Adipose tissue (tissue), 3 donors: Measurements from ENCODE around the gene RPUSD3. TPM values are rescaled to one million over a fixed set of nuclear protein-coding genes. Genes with fewer than 3 reads are reported as not detected.

Source experiments
- H3K27ac ChIP-seq: one replicate; pipeline ENCODE4 v1.5.1; 2013; ENCODE audit warnings: low read depth, low read length
- WGBS, 3 donors: extraction: QIAGEN DNeasy Blood & Tissue Kit; methylation state at CpG; one replicate each; pipeline ENCODE4 v1.1.7; 2013; 5-methylcytosine and 5-hydroxymethylcytosine counted together
- polyA plus RNA-seq, 3 donors: library from polyadenylated mRNA; stranded (reverse); fragments of 200-250 nt; gene quantifications; one replicate each; pipeline ENCODE4 v1.2.3, GENCODE V29; 2013
- donor health status: healthy with polysubstance abuse.
- donor health status: Bipolar disorder and iron deficiency.
- donor health status: healthy.

RPUSD3 gene
- polyA plus RNA-seq, 3 donors = 20.7 to 27.8 (median 25.6) TPM

DNA sequence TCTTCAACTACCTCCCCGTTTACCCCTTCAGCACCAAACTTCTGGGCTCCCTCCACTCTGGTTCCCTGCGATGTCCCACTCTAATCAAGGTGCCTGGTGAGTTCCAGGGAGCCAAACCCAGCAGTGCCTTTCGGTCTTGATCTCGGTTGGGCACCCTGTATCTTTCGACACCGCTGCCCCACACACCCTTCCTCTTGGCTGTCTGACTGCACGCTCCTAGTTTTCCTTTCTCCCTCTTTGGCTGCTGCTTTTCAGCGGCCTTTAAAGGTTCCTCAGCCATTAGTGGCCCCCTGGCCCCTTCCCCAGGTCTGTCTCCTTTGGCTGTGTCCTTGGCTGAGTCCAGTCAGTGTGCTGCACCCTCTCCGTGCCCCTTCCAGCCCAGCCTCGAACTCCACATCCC is 33.0 kb downstream of the RPUSD3 start:
- 46 to 72% (median 62%) methylated on average over 10 of the region's 10 CpGs for WGBS, 3 donors
- H3K27ac ChIP-seq = no peak overlapping the region

DNA sequence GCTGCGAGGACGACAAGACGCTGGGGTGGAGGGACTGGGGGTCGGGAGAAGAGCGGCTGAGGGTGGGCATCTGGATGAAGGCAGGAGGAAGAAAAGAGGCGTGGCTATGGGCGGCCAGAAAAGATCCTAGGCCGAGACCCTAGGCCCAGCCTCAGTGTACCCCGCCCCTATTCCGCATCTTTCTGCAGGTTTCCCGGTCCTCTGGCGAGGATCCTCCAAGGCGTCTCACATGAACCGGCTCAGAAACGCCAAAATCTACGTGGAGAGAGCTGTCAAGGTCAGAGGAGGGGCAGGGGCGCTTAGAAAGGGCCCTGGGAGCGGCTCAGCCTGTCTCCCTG is 33.4 kb downstream of the RPUSD3 start:
- 3 to 9% (median 9%) methylated on average over 18 of the region's 18 CpGs for WGBS, 3 donors

DNA sequence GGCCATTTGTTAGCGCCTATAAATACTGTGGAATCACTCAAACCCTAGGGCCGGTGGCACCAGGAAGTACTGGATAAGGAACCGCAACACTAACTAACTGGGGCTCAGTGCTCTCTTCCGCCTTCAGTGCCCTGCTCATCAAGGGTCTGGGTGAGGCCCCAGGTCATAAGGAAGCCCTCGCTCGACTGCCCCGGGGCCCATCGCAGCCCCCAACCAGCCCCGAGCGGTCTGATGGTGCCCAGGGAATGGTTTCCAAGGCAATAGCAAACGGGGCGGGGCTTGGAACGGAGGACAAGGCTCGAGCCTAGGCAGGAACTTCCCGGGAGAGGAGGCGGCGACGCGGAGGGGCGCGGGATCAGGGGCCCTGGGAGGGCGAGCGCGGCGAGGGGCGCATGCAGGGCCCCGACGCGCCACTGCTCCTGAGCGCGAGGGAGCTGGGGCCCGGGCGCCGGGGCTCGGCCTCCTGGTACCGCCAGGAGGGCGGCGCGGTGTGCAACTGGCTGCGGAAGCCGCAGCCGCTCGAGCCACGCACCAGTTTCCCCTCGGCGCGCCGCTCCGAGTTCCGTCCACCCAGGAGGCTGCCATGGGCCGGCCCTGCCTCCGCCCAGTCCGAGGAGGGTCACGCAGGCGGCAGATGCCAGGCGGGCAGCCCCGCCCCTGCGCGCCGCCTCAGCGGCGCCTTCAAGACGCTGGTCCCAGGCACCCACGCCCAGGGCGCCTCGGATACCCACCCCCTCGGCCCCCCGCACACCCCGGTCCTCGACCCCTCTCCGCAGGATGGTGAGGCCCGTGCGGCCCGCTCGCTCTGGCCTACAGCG is 34.0 kb downstream of the RPUSD3 start, which contains the start of gene TTLL3:
TTLL3 (plus strand) TSS at position 648 of the 818 bp plus-strand sequence. CDS start 400 bp downstream, outside the sequence.
- 0 to 1% (median 0%) methylated on average over 34 to 76 of the region's 76 CpGs for WGBS, 3 donors
- peak within 1 kb of the TSS; percentile 84 for H3K27ac ChIP-seq

More for the DNA sequence above, 33.4 kb downstream of the RPUSD3 start:
- H3K27ac ChIP-seq = no peak overlapping the region

DNA sequence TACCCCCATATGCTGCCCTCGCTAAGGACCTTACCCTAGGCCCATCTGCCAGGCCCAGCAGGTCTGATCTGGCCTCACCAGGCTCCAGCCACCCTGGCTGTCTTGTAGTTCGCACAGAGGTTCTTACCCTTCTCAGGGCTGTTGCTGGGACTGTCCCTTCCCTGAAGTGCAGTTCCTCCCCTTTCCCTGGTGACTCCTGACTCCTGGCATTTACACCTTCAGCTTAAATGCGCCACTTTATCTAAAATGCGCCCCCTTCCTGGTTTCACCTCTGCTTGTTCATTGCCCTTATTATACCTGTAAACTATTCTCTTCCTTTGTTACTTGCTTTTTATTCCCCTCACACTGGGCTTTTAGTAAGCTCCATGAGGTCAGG is 34.6 kb downstream of the RPUSD3 start:
- H3K27ac ChIP-seq = peak overlapping the region; percentile 84
- 78 to 86% (median 84%) methylated on average over 4 of the region's 4 CpGs for WGBS, 3 donors

DNA sequence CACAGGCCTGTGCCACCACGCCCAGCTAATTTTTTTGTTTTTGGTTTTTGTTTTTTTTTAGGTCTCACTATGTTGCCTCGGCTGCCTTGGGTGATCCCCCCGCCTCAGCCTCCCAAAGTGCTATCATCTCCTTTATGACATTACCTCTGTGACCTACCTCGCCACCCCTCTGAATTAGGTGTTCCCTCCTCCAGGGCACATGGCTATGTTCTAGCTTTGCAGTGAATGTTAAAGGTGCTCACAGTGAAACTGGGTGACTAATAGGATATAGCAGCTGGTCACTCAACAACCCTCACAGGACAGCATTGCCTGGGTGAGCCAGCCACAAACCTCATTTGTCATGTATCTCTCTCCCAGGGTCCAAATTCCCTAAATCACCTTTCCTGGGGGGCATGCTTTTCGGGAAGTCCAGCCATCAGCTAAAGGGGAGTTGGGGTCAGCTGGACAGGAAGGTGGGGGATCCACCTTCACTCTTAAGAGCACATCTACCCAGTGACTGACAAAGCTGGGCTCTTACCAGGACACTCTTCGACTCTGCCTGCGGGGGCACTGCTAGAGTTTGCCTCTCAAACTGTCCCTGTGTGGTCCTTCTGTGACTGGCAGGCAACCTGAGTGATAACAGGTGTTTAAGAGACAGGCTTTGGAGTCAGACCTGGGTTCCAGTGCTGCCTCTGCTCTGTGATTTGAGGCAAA is 35.3 kb downstream of the RPUSD3 start:
- H3K27ac ChIP-seq = no peak overlapping the region
- 62 to 71% (median 69%) methylated on average over 7 of the region's 7 CpGs for WGBS, 3 donors

DNA sequence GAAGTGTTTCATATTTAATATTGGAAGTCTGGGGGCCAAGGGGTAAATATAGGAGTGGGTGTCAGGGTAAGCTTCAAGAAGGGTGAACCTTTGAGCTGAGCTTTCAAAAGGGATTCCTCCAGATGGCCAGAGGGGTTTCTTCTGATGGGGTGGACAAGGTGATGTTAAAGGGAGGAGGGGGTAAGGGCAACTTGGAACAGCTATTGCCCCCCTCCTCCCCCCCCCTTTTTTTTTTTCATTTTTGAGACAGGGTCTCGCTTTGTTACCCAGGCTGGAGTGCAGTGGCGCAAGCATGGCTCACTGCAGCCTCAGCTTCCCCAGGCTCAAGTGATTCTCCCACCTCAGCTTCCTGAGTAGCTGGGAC is 35.8 kb downstream of the RPUSD3 start:
- WGBS, 3 donors = 83 to 100% (median 93%) methylated on average over 2 of the region's 2 CpGs
- H3K27ac ChIP-seq = no peak overlapping the region

DNA sequence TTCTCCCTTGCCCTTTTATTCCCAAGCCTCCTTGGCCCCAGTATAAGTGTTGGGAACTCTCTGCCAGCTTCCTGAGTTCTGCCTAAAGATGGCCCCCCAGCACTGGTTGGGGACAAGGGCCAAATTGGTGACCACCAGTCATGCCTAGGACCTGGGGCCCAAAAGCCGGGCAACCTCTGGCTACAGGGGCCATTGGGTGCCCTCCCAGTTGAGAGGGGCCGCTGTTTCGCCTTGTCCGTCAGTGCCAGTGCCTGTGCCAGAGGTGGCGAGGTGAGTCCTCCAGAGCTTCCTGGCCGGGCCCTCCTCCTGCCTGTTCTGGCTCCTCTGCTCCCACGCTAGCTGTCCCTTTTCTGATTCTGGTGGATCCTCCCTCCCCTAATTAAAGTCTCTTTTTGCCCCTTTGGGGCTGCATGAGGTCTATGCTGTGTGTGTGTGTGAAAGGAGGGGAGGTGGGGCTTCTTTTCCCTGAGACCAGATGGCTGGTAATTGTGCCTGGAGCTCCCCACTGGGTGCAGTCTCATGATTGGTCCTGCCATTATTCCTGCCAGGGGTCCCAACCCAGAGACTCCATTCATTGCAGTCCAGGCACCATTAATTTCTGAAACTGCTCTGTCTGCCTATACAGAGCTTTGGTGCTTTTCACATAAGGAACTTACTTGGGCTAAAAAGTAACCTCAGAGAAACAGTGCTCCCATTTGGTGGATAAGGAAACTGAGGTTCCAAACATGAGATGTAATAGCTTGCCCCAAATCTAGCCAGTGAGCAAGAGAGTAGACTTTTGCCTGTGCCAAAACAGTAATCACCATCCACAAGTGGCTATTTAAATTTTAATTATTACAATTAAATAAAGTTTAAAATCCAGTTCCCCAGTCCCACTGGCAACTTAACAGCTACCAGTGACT is 36.9 kb downstream of the RPUSD3 start:
- no peak overlapping the region for H3K27ac ChIP-seq
- 90 to 94% (median 92%) methylated on average over 7 of the region's 7 CpGs for WGBS, 3 donors

DNA sequence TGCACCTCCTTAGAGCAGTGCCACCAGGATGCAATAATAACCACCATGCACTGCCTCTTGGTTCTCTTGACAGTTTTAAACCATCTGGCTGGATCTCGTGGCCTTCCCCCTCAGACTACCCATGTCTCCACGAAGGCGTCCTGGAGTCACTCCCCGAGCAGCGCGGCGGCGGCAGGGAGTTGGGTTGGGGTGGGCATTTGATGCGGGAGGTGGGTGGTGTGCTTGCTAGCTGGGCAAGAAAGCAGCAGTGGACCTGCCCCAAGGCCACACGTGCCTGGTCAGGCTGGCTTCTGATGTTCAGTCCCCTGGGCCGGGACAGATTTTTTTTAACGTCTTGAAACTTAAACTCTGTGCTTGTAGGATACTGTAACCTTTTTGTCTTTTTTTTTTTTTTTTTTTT is 37.7 kb downstream of the RPUSD3 start:
- WGBS, 3 donors = 84 to 94% (median 87%) methylated on average over 12 of the region's 12 CpGs

DNA sequence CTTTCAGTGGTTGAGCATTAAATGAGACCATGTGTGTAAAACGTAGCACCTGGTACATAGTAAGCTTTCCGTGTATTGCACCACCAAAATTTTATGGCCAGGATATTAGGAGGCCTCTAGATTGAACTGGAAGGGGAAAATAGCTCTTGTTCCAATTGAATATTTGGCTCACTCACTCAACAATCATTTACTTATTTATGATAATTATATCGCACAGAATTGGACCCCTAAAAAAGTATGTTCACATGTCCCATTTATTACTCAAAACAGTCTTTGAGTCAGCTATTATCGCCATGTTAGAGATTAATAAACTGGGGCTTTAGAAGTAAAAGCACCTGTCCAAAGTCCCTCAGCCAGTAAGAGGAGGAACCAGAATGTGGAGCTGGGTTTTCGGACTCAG is 38.8 kb downstream of the RPUSD3 start:
- no peak overlapping the region for H3K27ac ChIP-seq
- WGBS, 3 donors = 87 to 93% (median 91%) methylated on average over 5 of the region's 5 CpGs

More for the DNA sequence above, 37.7 kb downstream of the RPUSD3 start:
- H3K27ac ChIP-seq = no peak overlapping the region

DNA sequence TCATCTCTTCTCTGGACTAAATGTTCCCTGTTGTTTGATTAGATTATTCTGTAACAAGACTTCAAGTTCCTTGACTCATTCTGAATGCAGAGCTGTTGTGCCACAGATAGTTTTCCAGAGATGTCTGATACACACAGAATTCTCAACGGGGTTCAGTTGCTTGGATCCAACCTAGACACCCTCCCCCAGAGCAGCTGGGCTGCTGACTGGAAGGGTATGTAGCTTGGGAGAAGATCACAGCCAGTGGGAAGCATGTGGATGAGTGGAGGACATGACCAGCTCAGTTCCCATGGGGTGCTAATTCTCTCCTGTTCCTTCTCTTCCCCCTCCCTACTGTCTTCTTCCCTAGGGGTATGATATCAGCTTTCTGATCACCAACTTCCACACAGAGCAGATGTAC is 40.3 kb downstream of the RPUSD3 start:
- WGBS, 3 donors = 82 to 95% (median 87%) methylated on average over 1 of the region's 1 CpG
- H3K27ac ChIP-seq = no peak overlapping the region

DNA sequence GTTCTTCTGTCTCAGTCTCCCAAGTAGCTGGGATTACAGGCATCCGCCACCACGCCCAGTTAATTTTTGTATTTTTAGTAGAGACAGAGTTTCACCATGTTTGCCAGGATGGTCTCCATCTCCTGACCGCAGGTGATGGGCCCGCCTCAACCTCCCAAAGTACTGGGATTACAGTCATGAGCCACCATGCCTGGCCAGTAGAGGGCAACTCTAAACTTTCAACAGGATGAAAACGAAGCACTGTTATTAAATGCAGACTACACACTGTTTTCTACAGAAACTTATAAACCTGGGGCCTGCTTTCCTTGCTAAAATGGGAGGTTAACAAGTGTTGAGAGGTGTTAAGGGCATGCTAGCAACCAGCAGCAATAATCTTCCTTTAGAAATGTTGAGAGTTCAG is 43.3 kb downstream of the RPUSD3 start:
- no peak overlapping the region for H3K27ac ChIP-seq
- WGBS, 3 donors = 83 to 90% (median 87%) methylated on average over 5 of the region's 5 CpGs

DNA sequence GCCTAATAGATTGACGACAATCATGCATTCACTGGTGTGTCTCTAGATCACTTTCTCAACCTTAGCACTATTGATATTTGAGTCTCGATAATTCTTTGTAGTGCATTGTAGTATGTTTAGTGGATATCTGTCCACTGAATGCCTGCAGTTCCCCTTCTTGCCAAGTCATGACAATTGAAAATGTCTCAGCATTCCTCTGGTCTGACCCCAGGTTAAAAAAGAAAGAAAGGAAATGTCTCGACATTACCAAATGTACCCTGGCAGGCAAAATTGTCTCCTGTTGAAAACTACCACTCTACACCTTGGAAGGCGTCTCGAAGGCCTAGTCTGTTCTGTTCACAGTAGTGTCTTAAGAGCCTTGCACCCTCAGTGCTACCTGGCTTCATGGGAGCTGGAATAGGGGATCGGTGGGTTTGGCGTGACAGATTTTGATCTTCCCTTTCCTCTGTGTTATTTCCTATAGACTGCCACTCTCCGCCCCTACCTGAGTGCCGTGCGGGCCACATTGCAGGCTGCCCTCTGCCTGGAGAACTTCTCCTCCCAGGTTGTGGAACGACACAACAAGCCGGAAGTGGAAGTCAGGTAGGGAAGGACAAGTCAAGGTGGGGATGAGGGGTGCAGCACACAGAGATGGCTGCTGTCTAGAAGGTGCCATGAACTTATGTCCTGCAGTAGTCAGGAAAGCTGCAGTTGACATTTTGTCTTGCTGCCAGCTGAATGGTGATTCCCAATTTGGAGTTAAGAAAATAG is 46.4 kb downstream of the RPUSD3 start:
- H3K27ac ChIP-seq = no peak overlapping the region
- 90 to 91% (median 90%) methylated on average over 12 of the region's 12 CpGs for WGBS, 3 donors

DNA sequence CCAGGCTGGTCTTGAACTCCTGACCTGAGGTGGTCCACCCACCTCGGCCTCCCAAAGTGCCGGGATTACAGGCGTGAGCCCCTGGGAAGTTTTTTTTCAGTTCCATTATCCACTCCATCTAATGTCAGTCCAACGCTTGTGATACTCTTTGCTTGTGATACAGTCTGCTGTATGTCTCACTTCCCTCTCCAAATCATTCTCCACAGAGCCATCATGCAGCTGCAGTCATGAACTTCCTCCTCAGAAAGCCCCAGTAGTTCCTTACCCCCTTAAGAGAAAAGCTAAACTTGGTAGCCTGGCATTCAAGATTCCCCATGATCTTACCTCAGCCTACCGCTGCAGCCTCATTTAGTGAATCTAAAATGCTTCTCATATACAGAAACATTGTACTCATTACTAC is 48.6 kb downstream of the RPUSD3 start:
- 72 to 84% (median 81%) methylated on average over 5 of the region's 5 CpGs for WGBS, 3 donors

DNA sequence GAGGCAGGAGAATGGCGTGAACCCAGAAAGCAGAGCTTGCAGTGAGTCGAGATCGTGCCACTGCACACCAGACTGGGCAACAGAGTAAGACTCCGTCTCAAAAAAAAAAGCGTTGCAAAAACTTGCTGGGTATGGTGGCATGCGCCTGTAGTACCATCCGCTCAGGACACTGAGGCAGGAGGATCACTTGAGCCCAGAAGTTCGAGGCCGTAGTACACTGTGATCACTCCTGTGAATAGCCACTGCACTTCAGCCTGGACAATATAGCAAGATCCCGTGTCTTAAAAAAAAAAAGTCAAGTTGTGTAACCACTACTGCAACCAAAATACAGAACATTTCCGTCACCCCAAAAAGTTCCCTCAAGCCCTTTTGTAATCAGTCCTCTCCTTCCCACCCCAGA is 49.4 kb downstream of the RPUSD3 start:
- 90 to 94% (median 91%) methylated on average over 11 of the region's 11 CpGs for WGBS, 3 donors
- no peak overlapping the region for H3K27ac ChIP-seq

More for the DNA sequence above, 48.6 kb downstream of the RPUSD3 start:
- no peak overlapping the region for H3K27ac ChIP-seq

DNA sequence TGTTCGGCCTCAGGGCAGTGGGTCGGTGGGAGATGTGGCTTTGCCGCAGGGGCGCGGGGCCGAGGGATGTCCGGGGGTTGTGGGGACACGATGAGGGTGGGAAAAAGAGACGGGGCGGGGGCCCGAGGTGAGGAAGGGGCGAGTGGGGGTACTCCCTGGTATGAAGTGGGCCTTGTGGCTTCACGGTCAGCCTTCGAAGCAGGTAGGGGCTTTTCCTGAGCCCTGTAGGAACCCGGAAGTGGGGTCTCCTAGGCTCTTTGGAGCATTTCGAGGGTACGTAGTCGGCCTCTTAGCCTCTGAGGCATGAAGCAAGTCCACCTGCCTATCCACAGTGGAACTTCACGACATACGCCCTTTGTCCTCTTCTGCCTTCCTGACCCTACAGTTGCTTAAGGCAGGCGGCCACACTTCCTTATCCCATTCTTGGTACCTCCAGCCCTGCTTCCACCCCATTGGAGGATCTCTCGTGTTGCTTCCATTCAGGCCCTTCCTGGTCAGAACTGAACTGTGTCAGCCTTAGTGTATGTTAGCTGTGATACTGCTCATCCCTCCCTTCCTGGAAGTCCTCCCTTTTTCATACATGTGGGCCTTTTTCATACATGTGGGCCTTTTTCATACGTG is 50.5 kb downstream of the RPUSD3 start:
- peak overlapping the region; percentile 91 for H3K27ac ChIP-seq
- 1% methylated on average over 21 to 23 of the region's 23 CpGs for WGBS, 3 donors

DNA sequence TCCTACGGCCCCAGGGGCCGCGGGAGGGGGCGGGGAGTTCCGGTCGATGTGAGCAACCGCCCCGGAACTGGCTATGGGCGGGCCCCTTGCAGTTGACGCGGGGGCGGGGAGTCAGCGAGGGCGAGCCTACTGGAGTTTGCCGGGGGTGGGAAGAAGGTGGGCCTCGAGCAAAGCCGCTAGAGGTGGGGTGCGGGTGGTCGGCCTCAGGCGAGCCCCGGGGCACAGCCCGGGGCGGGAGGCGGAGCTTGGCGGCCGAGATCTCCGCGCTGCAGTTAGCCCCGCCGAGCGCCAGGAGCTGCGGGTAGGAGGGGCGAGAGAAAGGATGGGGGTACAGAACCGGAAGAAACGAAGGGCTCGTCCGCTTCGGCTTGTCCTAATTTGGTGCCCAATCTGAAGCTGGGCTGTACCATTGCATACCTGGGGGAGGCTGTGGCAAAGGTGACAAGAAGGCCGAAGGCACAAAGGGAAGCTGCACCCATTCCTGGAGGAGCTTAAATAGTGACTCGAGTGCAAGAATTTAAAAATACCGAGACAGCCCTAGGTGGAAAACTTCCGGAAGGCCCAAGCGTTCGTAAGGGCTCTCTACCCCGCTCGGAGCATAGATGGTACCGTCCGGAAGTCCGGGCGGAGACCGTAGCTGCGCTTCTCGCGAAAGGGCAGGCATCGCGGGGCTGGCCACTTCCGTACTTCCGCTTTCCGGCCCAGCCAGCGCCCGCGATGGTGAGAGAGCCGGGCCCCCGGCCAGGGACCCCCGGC is 51.2 kb downstream of the RPUSD3 start, which contains the start of the genes ARPC4 and TADA3:
ARPC4 (plus strand) TSS at position 678 of the 756 bp plus-strand sequence; CDS start at position 718, 40 bp downstream.
TADA3 (minus strand) TSS at position 69 of the 756 bp plus-strand sequence. CDS start 1,007 bp downstream, outside the sequence.
- peak within 1 kb of the TSS; percentile 91 for H3K27ac ChIP-seq
- whole genome bisulfite sequencing, 3 donors = 0 to 1% (median 0%) methylated on average over 65 of the region's 65 CpGs
